Stimulated activated CD4-positive, alpha-beta T cell treated with anti-CD3 and anti-CD28 coated beads, Interleukin-12 subunit alpha, Interleukin-12 subunit beta, amount 100 ng/mL, for 48 hours (primary cell): ENCODE data around the gene GPRIN2.
"Not testable (repeated sequence)": the region's sequence is repeated elsewhere in the genome, so short reads cannot be mapped to it uniquely, and the experiment has no call there.

Source experiments
- DNase-seq, 3 donors: peaks; one replicate each; pipeline ENCODE4 v3.0.0-alpha.2; 2020; ENCODE audit warnings: low read depth in 2 of 3, low spot score in 1 of 3

Gene GPRIN2

GRCh38 chr10:46570655-46571054 lies 14.2 kb upstream of the GPRIN2 start:
- not testable (repeated sequence) for DNase-seq

GRCh38 chr10:46567151-46567550 lies 10.7 kb upstream of the GPRIN2 start:
- DNase-seq = not testable (repeated sequence)

- DNase-seq = peak; percentile 25 to 46 (median 38)
These were observed 9.3 kb upstream of the GPRIN2 start for GRCh38 chr10:46565591-46566332.

GRCh38 chr10:46560952-46561351 lies 4.5 kb upstream of the GPRIN2 start:
- DNase-seq = no peak

- no peak for DNase-seq
These were observed 3.9 kb upstream of the GPRIN2 start for GRCh38 chr10:46560381-46560780.

- no peak for DNase-seq
These were observed 2.8 kb upstream of the GPRIN2 start for GRCh38 chr10:46559231-46559671.

GRCh38 chr10:46558392-46559185 lies 2.1 kb upstream of the GPRIN2 start:
- DNase-seq = no peak

GRCh38 chr10:46558122-46558391 lies 1.6 kb upstream of the GPRIN2 start:
- DNase-seq = no peak

- no peak for DNase-seq
These were observed 1.1 kb upstream of the GPRIN2 start for GRCh38 chr10:46557319-46558121.

GRCh38 chr10:46555713-46556514 lies 544 bp downstream of the GPRIN2 start:
- DNase-seq = no peak

GRCh38 chr10:46555366-46555712 lies 1.1 kb downstream of the GPRIN2 start:
- no peak for DNase-seq

GRCh38 chr10:46554166-46554781 lies 2.2 kb downstream of the GPRIN2 start:
- no peak for DNase-seq

- DNase-seq = no peak
These were observed 3.0 kb downstream of the GPRIN2 start for GRCh38 chr10:46553238-46554049.

GRCh38 chr10:46552526-46553237 lies 3.8 kb downstream of the GPRIN2 start:
- no peak for DNase-seq

- no peak for DNase-seq
These were observed 4.5 kb downstream of the GPRIN2 start for GRCh38 chr10:46551701-46552525.

GRCh38 chr10:46550795-46551700 lies 5.4 kb downstream of the GPRIN2 start:
- DNase-seq = no peak

- no peak for DNase-seq
These were observed 6.2 kb downstream of the GPRIN2 start for GRCh38 chr10:46550076-46550790.
